Mucosa of descending colon (tissue), 3 donors: ENCODE results near the gene SCN5A. TPM values are rescaled to one million over a fixed set of nuclear protein-coding genes. Genes with fewer than 3 reads are reported as not detected.

Source experiments
- ATAC-seq: fragments of 200-7000 bp; cut with Tn5 transposase; one replicate; pipeline ENCODE4 v1.9.1; 2020; ENCODE audit warnings: mild to moderate bottlenecking, moderate library complexity
- DNase-seq, 3 donors: peaks; one replicate each; pipeline ENCODE4 v3.0.0-alpha.2; 2020
- H3K36me3 ChIP-seq: fragments of 200-600 bp; one replicate; pipeline ENCODE4 v1.8.0; 2021; ENCODE audit warnings: low read depth, mild to moderate bottlenecking
- H3K4me1 ChIP-seq: fragments of 200-600 bp; one replicate; pipeline ENCODE4 v1.8.0; 2021; ENCODE audit warnings: low read depth, mild to moderate bottlenecking
- H3K4me3 ChIP-seq: fragments of 200-600 bp; one replicate; pipeline ENCODE4 v1.8.0; 2021; ENCODE audit warnings: mild to moderate bottlenecking
- H3K9me3 ChIP-seq: fragments of 200-600 bp; one replicate; pipeline ENCODE4 v1.8.0; 2021; ENCODE audit warnings: mild to moderate bottlenecking
- CTCF ChIP-seq: fragments of 200-600 bp; IDR thresholded peaks from one replicate; pipeline ENCODE4 v1.8.0; 2022; ENCODE audit warnings: antibody characterized with exemption, mild to moderate bottlenecking
- intact Hi-C, 2 donors: fragments of 100-400 bp; cut with DNase I in 1 of 2; cut with micrococcal nuclease in 1 of 2; formaldehyde crosslinking; loops; one replicate each; pipeline versions ENCODE4 v1.11.0 to v1.11.1; 2022; cut with DNase I, micrococcal nuclease
- total RNA-seq, 3 donors: library from RNA; stranded (reverse); fragmentation: NEBNext Ultra II Directional in 2 of 3; extraction: Animal tissue kit (Norgen Biotek cat#: 25700) in 2 of 3; gene quantifications; one replicate each; pipeline versions ENCODE4 v1.2.1 to v1.2.4, GENCODE V29; 2021 to 2023
- donor health status: DM: no; HTN: no; CAD: no; lungs with moderate emphysema.
- donor health status: DM: no; HTN: no; CAD: no.
- donor health status: DM: no; HTN: yes; CAD: no.

The SCN5A gene
- total RNA-seq, 3 donors from 2014 or later: 0.31 to 1.3 (median 0.32) TPM

GRCh38 chr3:38634111-38634510 lies 15.4 kb downstream of the SCN5A start:
- Histone ChIP-seq H3K4me3 (no peak overlapping the region), H3K36me3 (no peaks in the 10 kb centered on the region), H3K9me3 (no peaks in the 10 kb centered on the region), H3K4me1 (no peaks in the 10 kb centered on the region)
- TF ChIP-seq CTCF: no peak
- DNase-seq: peak in 1 of 3 donors; percentile 3
- intact Hi-C loops: no loop called here
- ATAC-seq: no peak

GRCh38 chr3:38632989-38633388 lies 16.5 kb downstream of the SCN5A start:
- H3K4me1 ChIP-seq: no peaks in the 10 kb centered on the region
- ATAC-seq (no peak), DNase-seq (no peak)
- no peak overlapping the region for H3K4me3 ChIP-seq
- no peaks in the 10 kb centered on the region for H3K36me3 ChIP-seq
- no peak for TF ChIP-seq CTCF
- intact Hi-C loops: no loop called here
- no peaks in the 10 kb centered on the region for H3K9me3 ChIP-seq

- no peaks in the 10 kb centered on the region for H3K4me1 ChIP-seq
- no peak for TF ChIP-seq CTCF
- DNase-seq (no peak), ATAC-seq (no peak)
- no peaks in the 10 kb centered on the region for H3K9me3 ChIP-seq
- H3K4me3 ChIP-seq: no peak overlapping the region
- intact Hi-C loops: no loop called here
- no peaks in the 10 kb centered on the region for H3K36me3 ChIP-seq
Observed at GRCh38 chr3:38630606-38631005, 18.9 kb downstream of the SCN5A start.

- intact Hi-C loops: no loop called here
- no peak for DNase-seq
- no peak for TF ChIP-seq CTCF
- ATAC-seq: no peak
- Histone ChIP-seq H3K4me3 (no peak overlapping the region), H3K36me3 (no peaks in the 10 kb centered on the region), H3K4me1 (no peaks in the 10 kb centered on the region), H3K9me3 (no peaks in the 10 kb centered on the region)
Observed at GRCh38 chr3:38630070-38630469, 19.4 kb downstream of the SCN5A start.

- DNase-seq: no peak
- intact Hi-C loops: no loop called here
- no peak overlapping the region for H3K4me3 ChIP-seq
- no peak for ATAC-seq
- H3K4me1 ChIP-seq: no peaks in the 10 kb centered on the region
- H3K36me3 ChIP-seq: no peaks in the 10 kb centered on the region
- H3K9me3 ChIP-seq: no peaks in the 10 kb centered on the region
- no peak for TF ChIP-seq CTCF
Observed at GRCh38 chr3:38628835-38629234, 20.7 kb downstream of the SCN5A start.

GRCh38 chr3:38627956-38628355 lies 21.5 kb downstream of the SCN5A start:
- intact Hi-C loops: no loop called here
- ATAC-seq: peak; percentile 21

More at GRCh38 chr3:38627956-38628355, 21.5 kb downstream of the SCN5A start:
- Histone ChIP-seq H3K9me3 (no peaks in the 10 kb centered on the region), H3K4me1 (no peaks in the 10 kb centered on the region), H3K36me3 (no peaks in the 10 kb centered on the region), H3K4me3 (no peak overlapping the region)
- no peak for TF ChIP-seq CTCF
- peak in 1 of 3 donors; percentile 10 for DNase-seq
